NOMO-1 treated with dmso at 0.1 percent for 144 hours (cell line): ENCODE data around the gene PRRX2.

ENCODE experiments used
- DNase-seq: peaks from one replicate; lab custom pipeline; 2025; ENCODE audit not compliant: unreplicated experiment; lab: John Stamatoyannopoulos, UW

The PRRX2 gene

GRCh38 chr9:129665389-129665775, at the start of gene PRRX2:
PRRX2 (plus strand) TSS chr9:129665647; CDS start chr9:129665868, 221 bp downstream.
- no peak for DNase-seq

GRCh38 chr9:129617167-129617566, 48.3 kb upstream of the PRRX2 start:
- no peak for DNase-seq

- no peak for DNase-seq
These were observed 45.4 kb upstream of the PRRX2 start for GRCh38 chr9:129619787-129620668.

- no peak for DNase-seq
These were observed 44.7 kb upstream of the PRRX2 start, which contains the start of gene C9orf50 for GRCh38 chr9:129620669-129621295. C9orf50 (minus strand) TSS chr9:129621101; CDS start chr9:129620574, 527 bp downstream.

GRCh38 chr9:129623331-129623730, 42.1 kb upstream of the PRRX2 start:
- DNase-seq = no peak

GRCh38 chr9:129624168-129624759, 41.2 kb upstream of the PRRX2 start:
- peak; percentile 4 for DNase-seq

GRCh38 chr9:129624947-129625346, 40.5 kb upstream of the PRRX2 start:
- peak; percentile 73 for DNase-seq

GRCh38 chr9:129626079-129626624, 39.3 kb upstream of the PRRX2 start, which contains the start of gene NTMT1:
NTMT1 (plus strand) TSS chr9:129626163; CDS start chr9:129632704, 6,541 bp downstream.
- peak; percentile 71 for DNase-seq

- DNase-seq = no peak
These were observed 38.7 kb upstream of the PRRX2 start for GRCh38 chr9:129626625-129627284.

- DNase-seq = peak; percentile 7
These were observed 37.6 kb upstream of the PRRX2 start for GRCh38 chr9:129627556-129628440.

GRCh38 chr9:129628709-129629108, 36.7 kb upstream of the PRRX2 start:
- DNase-seq = no peak

GRCh38 chr9:129629251-129629820, 36.1 kb upstream of the PRRX2 start:
- no peak for DNase-seq

GRCh38 chr9:129630967-129631673, 34.3 kb upstream of the PRRX2 start:
- no peak for DNase-seq

- no peak for DNase-seq
These were observed 33.7 kb upstream of the PRRX2 start for GRCh38 chr9:129631674-129632129.

- no peak for DNase-seq
These were observed 33.0 kb upstream of the PRRX2 start for GRCh38 chr9:129632460-129632859.

- no peak for DNase-seq
These were observed 32.2 kb upstream of the PRRX2 start for GRCh38 chr9:129633207-129633606.

- DNase-seq = no peak
These were observed 31.6 kb upstream of the PRRX2 start for GRCh38 chr9:129633848-129634247.

- no peak for DNase-seq
These were observed 30.1 kb upstream of the PRRX2 start for GRCh38 chr9:129635099-129636065.
